GM18861 (cell line): ENCODE measurements around the gene MAPK1.
"Not testable (repeated sequence)": the region's sequence is repeated elsewhere in the genome, so short reads cannot be mapped to it uniquely, and the experiment has no call there.

Experiments used
- ATAC-seq: cut with Tn5 transposase; IDR thresholded peaks from one replicate; pipeline ENCODE4 v1.9.1; 2021; ENCODE audit not compliant: unreplicated experiment

Gene MAPK1

GRCh38 chr22:21823740-21824444, 43.6 kb downstream of the MAPK1 start:
- no peak for ATAC-seq

- ATAC-seq: no peak
These were observed 48.2 kb downstream of the MAPK1 start for GRCh38 chr22:21819183-21819770.

- ATAC-seq: no peak
These were observed 48.8 kb downstream of the MAPK1 start for GRCh38 chr22:21818487-21819182.

- not testable (repeated sequence) for ATAC-seq
These were observed 50.0 kb downstream of the MAPK1 start for GRCh38 chr22:21817497-21817853.

- no peak for ATAC-seq
These were observed 50.5 kb downstream of the MAPK1 start for GRCh38 chr22:21816787-21817496.

GRCh38 chr22:21816472-21816786, 51.0 kb downstream of the MAPK1 start:
- ATAC-seq: no peak

- ATAC-seq: no peak
These were observed 51.5 kb downstream of the MAPK1 start for GRCh38 chr22:21815958-21816357.

- ATAC-seq: no peak
These were observed 52.1 kb downstream of the MAPK1 start for GRCh38 chr22:21815357-21815756.

- no peak for ATAC-seq
These were observed 55.5 kb downstream of the MAPK1 start for GRCh38 chr22:21811982-21812381.

- no peak for ATAC-seq
These were observed 59.6 kb downstream of the MAPK1 start for GRCh38 chr22:21807544-21808529.

- ATAC-seq: not testable (repeated sequence)
These were observed 62.1 kb downstream of the MAPK1 start for GRCh38 chr22:21805325-21805724.

- ATAC-seq: no peak
These were observed 63.6 kb downstream of the MAPK1 start for GRCh38 chr22:21803811-21804249.

GRCh38 chr22:21802673-21803072, 64.8 kb downstream of the MAPK1 start:
- no peak for ATAC-seq

GRCh38 chr22:21802056-21802455, 65.4 kb downstream of the MAPK1 start:
- no peak for ATAC-seq

- ATAC-seq: not testable (repeated sequence)
These were observed 66.2 kb downstream of the MAPK1 start for GRCh38 chr22:21801304-21801644.

GRCh38 chr22:21800552-21801303, 66.7 kb downstream of the MAPK1 start:
- no peak for ATAC-seq

- ATAC-seq: no peak
These were observed 69.8 kb downstream of the MAPK1 start for GRCh38 chr22:21797444-21798221.

- no peak for ATAC-seq
These were observed 70.6 kb downstream of the MAPK1 start for GRCh38 chr22:21796863-21797262.

- ATAC-seq: no peak
These were observed 71.2 kb downstream of the MAPK1 start for GRCh38 chr22:21796231-21796630.
